GM18498 (cell line): ENCODE measurements around the gene PITX2.
"Not testable (repeated sequence)": the region's sequence is repeated elsewhere in the genome, so short reads cannot be mapped to it uniquely, and the experiment has no call there.

ENCODE experiments used
- ATAC-seq: cut with Tn5 transposase; IDR thresholded peaks from one replicate; pipeline ENCODE4 v1.9.1; 2021; ENCODE audit warnings: mild to moderate bottlenecking, moderate library complexity; ENCODE audit not compliant: unreplicated experiment

Gene PITX2

DNA sequence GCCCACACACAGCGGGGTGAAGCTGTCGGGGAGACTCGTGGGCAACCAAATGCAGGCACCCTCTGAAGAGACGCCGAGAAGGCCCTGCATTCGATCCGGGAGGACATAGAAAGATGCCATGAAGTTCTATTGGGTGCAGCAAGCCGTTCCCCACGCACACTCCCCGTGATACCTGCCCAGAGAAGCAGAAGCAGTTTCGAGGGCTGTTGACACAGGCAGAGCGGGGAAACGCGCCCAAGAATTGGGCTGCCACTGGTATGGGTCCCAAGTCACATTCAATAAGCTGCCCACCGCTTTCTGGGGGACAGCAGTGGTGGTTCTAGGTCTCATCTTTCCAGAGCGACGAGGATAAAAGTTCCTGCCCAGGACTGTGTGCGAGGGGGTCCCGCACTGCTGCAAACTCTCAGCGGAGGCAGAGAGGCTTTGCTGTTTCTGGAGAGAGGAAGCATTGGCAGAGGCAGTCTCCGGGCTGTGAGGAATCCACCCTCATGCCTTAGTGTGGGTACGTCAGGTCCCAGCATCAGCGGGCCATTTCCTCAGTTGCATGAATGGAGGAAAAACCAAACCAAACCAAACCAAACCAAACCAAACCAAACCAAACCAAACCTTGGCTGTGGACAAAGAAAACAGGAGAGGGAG lies 10.1 kb downstream of the PITX2 start:
- ATAC-seq = no peak

GRCh38 chr4:110611968-110612447 lies 10.9 kb downstream of the PITX2 start:
- ATAC-seq = no peak

DNA sequence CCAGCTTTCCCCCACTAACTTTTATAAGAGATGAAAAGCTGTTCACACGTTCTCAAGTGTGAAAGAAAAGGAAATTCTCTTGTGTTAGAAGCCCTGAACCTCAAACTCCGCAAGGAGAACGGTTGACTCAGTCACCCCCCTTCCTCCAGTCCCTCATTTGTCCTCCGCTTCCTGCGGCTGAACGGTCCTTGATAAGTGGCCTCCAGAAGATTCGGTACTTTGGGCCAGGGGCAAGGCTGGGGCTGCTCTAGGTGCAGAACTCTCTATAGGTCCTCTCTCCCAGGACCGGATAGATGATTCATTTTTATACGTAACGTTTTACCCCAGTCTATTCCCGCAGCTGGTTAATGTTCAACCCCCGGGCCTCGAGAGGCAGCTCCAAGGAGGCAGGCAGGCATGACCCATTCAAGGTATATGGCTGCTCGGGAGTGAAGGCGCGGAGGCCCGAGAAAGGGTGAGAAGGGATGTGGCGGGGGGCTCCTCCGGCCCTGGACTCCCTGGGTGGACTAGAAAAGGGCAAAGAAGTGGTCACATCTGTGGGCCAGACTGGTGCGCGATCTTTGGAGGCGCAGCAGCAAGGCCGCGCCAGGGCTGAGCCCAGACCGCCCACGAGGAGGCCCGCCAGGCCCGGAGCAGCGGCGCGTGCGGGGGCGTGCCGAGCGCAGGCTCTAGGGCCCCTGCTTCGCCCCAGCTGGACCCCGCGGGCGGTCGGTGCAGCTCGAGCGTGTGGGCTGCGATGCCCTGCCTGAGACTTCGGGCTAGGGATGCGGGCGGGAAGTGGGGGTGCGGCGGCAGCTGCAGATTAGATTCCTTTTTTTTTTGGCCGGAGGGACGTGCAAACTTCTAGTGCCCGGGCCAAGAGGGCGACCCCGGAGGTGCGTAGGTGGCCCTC lies 11.7 kb downstream of the PITX2 start:
- ATAC-seq = peak; percentile 79

- ATAC-seq = peak; percentile 8
Measured at GRCh38 chr4:110610620-110610939, 12.3 kb downstream of the PITX2 start.

DNA sequence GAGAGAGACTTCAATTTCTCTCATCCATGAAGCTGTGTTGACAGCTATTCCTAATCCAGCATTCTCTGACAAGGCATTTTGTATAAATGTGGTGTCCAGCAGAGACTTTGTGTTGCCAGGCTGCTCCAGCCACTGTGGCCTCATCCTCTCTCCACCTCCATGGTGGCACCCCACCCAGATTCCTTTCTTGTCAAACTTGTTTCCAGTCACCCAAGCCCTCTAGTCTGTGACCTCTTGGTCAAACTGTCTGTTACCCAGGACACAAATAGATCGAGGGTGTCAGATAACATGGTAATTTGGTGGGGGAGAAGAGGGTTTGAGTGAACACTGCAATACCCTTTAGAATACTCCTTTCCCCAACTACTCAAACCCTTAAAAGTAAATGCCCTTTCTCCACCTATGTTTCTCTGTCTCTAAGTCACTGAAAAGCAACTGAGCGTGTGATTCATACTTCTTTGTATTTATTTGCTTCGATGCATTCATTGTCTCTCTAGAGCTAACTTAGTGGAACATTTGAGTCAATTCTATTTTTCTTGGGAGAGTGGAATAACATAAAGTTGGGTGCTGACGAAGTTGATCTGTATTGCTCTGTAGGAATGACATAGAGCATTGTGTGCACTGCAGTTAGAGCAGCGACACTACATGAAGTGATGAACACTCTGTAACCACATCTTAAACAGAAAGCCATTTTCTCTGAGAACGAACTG lies 13.7 kb downstream of the PITX2 start:
- ATAC-seq = no peak

- no peak for ATAC-seq
Measured at GRCh38 chr4:110605077-110605476, 17.8 kb downstream of the PITX2 start.

DNA sequence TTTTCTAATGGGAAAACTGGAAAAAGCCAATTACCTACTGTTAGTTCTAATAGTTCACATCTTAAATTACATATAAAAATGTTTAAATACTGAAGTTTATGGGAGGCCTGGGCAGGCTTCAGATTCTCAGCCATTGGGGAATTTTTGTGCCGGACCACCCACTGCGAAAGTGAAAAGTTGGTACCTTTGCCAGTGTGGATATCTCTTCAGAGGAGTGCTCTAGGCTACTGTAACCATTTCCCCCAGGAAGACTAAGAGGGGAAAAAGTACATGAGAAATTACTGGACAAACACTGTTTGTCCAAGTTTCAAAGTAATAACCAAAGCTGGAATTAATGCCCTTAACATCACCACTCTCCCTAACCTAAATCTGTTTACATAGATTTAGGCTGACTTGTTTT lies 20.8 kb downstream of the PITX2 start:
- no peak for ATAC-seq

DNA sequence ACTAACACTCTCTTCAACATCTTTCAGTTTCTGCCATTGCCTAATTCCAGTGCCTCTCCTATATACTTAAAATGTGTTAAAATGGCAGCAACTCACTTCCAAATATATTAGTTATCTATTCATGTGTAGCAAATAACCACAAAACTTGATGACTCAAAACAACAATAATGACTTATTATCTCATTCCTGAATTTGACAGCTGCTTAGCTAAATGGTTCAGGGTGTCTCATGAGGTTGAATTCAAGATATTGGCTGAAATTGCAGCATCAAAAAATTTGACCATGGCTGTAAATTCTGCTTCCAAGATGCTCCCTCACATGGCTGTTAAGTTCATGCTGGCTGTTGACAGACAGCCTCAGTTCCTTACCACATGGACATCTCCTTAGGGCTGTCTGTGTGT lies 25.3 kb downstream of the PITX2 start:
- no peak for ATAC-seq

- ATAC-seq = no peak
Measured at GRCh38 chr4:110596431-110596830, 26.4 kb downstream of the PITX2 start.

DNA sequence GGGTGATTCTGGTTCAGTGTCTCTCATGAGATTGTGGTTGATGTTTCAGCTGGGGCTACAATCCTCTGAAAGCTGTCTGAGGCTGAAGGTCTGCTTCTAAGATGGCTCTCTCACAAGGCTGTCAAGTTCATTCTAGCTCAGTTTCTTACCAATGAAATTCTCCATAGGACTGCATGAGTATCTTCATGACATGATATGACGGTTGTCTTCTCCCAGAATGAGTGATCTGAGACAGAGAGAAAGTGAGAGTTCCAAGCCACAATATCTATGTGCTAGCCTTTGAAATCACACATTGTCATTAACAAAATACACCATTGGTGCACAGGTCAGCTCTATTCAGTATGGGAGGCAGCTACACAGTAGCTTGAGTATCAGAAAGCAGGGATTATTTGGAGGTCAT lies 27.3 kb downstream of the PITX2 start:
- no peak for ATAC-seq

DNA sequence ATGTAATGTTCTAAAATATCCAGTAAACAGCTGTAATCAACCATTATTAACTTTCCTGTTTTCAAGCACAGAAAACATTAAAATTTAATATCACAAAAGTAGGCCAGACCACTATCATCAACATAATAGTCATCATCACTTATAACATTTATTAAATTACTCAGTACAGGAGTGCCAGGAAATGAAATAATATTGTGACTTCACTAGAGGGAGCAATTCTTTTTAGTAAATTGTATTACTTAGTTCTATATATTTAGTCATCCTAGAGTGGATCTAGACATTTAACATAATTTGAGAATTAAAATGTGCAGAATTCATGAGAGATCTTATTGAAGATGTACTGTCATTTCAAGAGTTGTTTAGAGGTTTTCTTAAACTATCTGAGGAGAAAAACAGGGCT lies 33.6 kb downstream of the PITX2 start:
- no peak for ATAC-seq

- no peak for ATAC-seq
Measured at GRCh38 chr4:110587666-110588285, 35.1 kb downstream of the PITX2 start.

DNA sequence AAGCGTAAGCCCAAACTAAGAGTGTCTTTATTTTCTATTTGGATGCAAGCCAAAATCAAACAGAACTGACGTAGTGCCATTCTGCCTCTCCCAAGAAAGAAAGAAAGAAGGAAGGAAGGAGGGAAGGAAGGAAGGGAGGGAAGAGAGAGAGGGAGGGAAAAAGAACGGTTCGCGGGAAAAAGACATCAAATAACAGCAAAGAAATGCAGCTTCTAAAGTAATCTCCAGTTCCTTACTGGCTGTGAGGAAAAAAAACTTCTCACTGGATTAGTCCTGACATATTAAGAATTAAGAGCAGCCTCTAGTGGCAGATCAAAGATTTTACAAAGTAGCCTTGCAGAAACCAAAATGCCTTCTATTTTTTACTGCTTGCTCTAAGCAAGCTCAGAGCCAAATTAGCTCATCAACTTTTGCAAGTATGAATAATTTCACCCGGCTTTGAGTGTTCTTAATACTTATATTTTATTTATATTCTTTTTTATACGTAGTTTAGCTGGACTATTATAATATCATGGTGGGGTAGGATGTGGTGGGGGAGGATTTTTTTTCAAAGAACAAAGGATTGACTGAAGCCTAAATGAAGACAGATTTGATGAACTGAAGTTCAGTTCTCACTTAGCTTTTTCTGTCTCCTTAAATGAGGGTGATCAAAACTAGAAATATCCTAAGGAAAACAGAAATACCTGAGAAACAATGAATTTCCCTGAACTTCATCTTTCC lies 36.6 kb downstream of the PITX2 start:
- ATAC-seq = no peak

DNA sequence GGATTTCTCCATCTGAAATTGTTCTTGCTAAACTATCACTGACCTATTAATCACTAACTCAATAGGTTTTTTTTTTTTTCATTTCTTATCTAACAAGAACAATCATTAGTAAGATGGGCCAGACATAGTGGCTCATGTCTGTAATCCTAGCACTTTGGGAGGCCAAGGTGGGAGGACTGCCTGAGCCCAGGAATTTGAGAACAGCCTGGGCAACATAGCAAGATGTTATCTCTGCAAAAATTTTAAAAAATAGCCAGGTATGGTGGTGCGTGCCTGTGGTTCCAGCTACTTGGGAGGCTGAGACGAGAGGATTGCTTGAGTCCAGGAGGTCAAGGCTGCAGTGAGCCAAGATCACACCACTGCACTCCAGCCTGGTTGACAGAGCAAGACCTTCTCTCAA lies 46.2 kb downstream of the PITX2 start:
- not testable (repeated sequence) for ATAC-seq
